GM20431 (cell line): ENCODE measurements around the gene ZNF639.

ENCODE experiments used
- in situ Hi-C: fragments of 300-500 bp; cut with MseI, MboI; formaldehyde crosslinking; loops from one replicate; pipeline ENCODE4 v1.15.0; 2020; ENCODE audit warnings: low sequenced_read_pairs; ENCODE audit not compliant: unreplicated experiment

ZNF639 gene

GRCh38 chr3:179376474-179376873 is 53.6 kb downstream of the ZNF639 start:
- in situ Hi-C loops: no loop called here
